CD14-positive monocyte (primary cell): Measurements from ENCODE around the gene CARMIL1. TPM values are rescaled to one million over a fixed set of nuclear protein-coding genes. Genes with fewer than 3 reads are reported as not detected.

Experiments used
- DNase-seq, 3 donors: peaks; one replicate each; pipeline ENCODE4 v3.0.0-alpha.2; 2011 to 2022
- H2AFZ ChIP-seq: 2 replicates; pipeline ENCODE4 v1.6.0; 2012; ENCODE audit warnings: mild to moderate bottlenecking, low read depth, low read length, inconsistent platforms; ENCODE audit not compliant: insufficient read depth, poor library complexity, severe bottlenecking
- H3K27ac ChIP-seq, 2 donors: 1 replicate in 1 of 2; 2 replicates in 1 of 2; pipeline ENCODE4 v1.5.1; 2012 to 2013; ENCODE audit warnings: low read length in 2 of 2, control low read depth in 1 of 2, inconsistent platforms in 1 of 2, low read depth in 1 of 2, mild to moderate bottlenecking in 1 of 2
- H3K27me3 ChIP-seq, 2 donors: one replicate each; pipeline versions ENCODE4 v1.6.0 to v1.6.1; 2011 to 2013; ENCODE audit warnings: low read length in 2 of 2; ENCODE audit not compliant: control insufficient read depth in 2 of 2, insufficient read depth in 2 of 2
- H3K36me3 ChIP-seq, 2 donors: replicated peaks in 1 of 2; 1 replicate in 1 of 2; 2 replicates in 1 of 2; pipeline versions ENCODE4 v1.5.1 to v1.6.1; 2012 to 2013; ENCODE audit warnings: low read length in 2 of 2, control low read depth in 1 of 2, inconsistent platforms in 1 of 2, mild to moderate bottlenecking in 1 of 2; ENCODE audit not compliant: insufficient read depth in 2 of 2, control insufficient read depth in 1 of 2
- H3K4me1 ChIP-seq, 2 donors: 1 replicate in 1 of 2; 2 replicates in 1 of 2; pipeline versions ENCODE4 v1.5.1 to v1.6.1; 2012 to 2013; ENCODE audit warnings: low read length in 2 of 2, control low read depth in 1 of 2, inconsistent platforms in 1 of 2, mild to moderate bottlenecking in 1 of 2, moderate library complexity in 1 of 2; ENCODE audit not compliant: insufficient read depth in 2 of 2, control insufficient read depth in 1 of 2
- H3K4me2 ChIP-seq: replicated peaks from 2 replicates; pipeline ENCODE3; 2012; ENCODE audit warnings: low read length, moderate library complexity, mild to moderate bottlenecking; ENCODE audit not compliant: poor library complexity, severe bottlenecking; ENCODE audit errors: extremely low read depth
- H3K4me3 ChIP-seq, 3 experiments: fragments of 200-600 bp in 1 of 3; sonication (generic) in 1 of 3; replicated peaks in 1 of 3; 1 replicate in 2 of 3; 2 replicates in 1 of 3; pipeline ENCODE4 v1.5.1; 2011 to 2013; ENCODE audit warnings: low read length in 3 of 3, mild to moderate bottlenecking in 3 of 3, control low read depth in 2 of 3, low read depth in 2 of 3, inconsistent platforms in 1 of 3, moderate library complexity in 1 of 3
- H3K79me2 ChIP-seq: 2 replicates; pipeline ENCODE4 v1.6.0; 2012; ENCODE audit warnings: mild to moderate bottlenecking, control low read depth, inconsistent platforms, low read length, moderate library complexity; ENCODE audit not compliant: insufficient read depth
- H3K9ac ChIP-seq: 2 replicates; pipeline ENCODE4 v1.6.0; 2017; ENCODE audit warnings: low read length, mild to moderate bottlenecking; ENCODE audit not compliant: insufficient read depth, poor library complexity, severe bottlenecking
- H3K9me3 ChIP-seq, 2 donors: replicated peaks in 1 of 2; 1 replicate in 1 of 2; 2 replicates in 1 of 2; pipeline versions ENCODE4 v1.5.1 to v1.6.1; 2012 to 2013; ENCODE audit warnings: low read length in 2 of 2, control low read depth in 1 of 2; ENCODE audit not compliant: control insufficient read depth in 1 of 2, insufficient read depth in 1 of 2
- H4K20me1 ChIP-seq: 2 replicates; pipeline ENCODE4 v1.6.0; 2012; ENCODE audit warnings: mild to moderate bottlenecking, low read length, control low read depth, moderate library complexity; ENCODE audit not compliant: insufficient read depth
- H3K27ac Mint-ChIP-seq, 7 donors: one replicate each; pipeline ENCODE4 v1.8.0; 2020; ENCODE audit warnings: mild to moderate bottlenecking in 7 of 7, mixed read lengths in 7 of 7, moderate library complexity in 6 of 7, inconsistent platforms in 2 of 7
- H3K27me3 Mint-ChIP-seq, 3 donors: one replicate each; pipeline ENCODE4 v1.8.0; 2021 to 2022; ENCODE audit warnings: low read depth in 3 of 3, mild to moderate bottlenecking in 3 of 3, mixed read lengths in 3 of 3, moderate library complexity in 3 of 3, inconsistent platforms in 1 of 3
- H3K36me3 Mint-ChIP-seq, 2 donors: one replicate each; pipeline ENCODE4 v1.8.0; 2020; ENCODE audit warnings: mixed read lengths in 2 of 2, inconsistent platforms in 1 of 2, mild to moderate bottlenecking in 1 of 2
- H3K4me1 Mint-ChIP-seq: one replicate; pipeline ENCODE4 v1.8.0; 2020; ENCODE audit warnings: mild to moderate bottlenecking, mixed read lengths
- H3K4me3 Mint-ChIP-seq, 2 donors: one replicate each; pipeline ENCODE4 v1.8.0; 2020; ENCODE audit warnings: mild to moderate bottlenecking in 2 of 2, mixed read lengths in 2 of 2, moderate library complexity in 1 of 2
- H3K9me3 Mint-ChIP-seq, 7 donors: one replicate each; pipeline ENCODE4 v1.8.0; 2020 to 2022; ENCODE audit warnings: mixed read lengths in 7 of 7, mild to moderate bottlenecking in 6 of 7, moderate library complexity in 6 of 7, inconsistent platforms in 2 of 7
- CTCF ChIP-seq: fragments of 200-600 bp; IDR thresholded peaks from one replicate; pipeline ENCODE4 v1.8.0; 2022; ENCODE audit warnings: antibody characterized with exemption, mild to moderate bottlenecking
- WGBS: methylation state at CpG from one replicate; pipeline ENCODE4 v1.1.5; 2013; ENCODE audit warnings: missing lambda C conversion rate; ENCODE audit not compliant: insufficient coverage; 5-methylcytosine and 5-hydroxymethylcytosine counted together
- intact Hi-C, 2 donors: fragments of 100-400 bp; cut with micrococcal nuclease; formaldehyde crosslinking; loops; one replicate each; pipeline versions ENCODE4 v1.15.0 to v1.15.1; 2023
- polyA plus RNA-seq, 3 donors: library from polyadenylated mRNA; depleted of rRNA in 1 of 3; unstranded in 2 of 3; stranded (reverse) in 1 of 3; fragments of 300-500 nt in 2 of 3; fragments of >200 nt in 1 of 3; fragmentation: Illumina TruSeq in 2 of 3; gene quantifications; 1 replicate in 2 of 3; 2 replicates in 1 of 3; pipeline ENCODE4 v1.2.3, GENCODE V29; 2012 to 2021

Gene CARMIL1
- polyA plus RNA-seq, 3 donors: 0.30 to 0.49 (median 0.41) TPM

- Mint-ChIP-seq H3K9me3 (no peaks in the 10 kb centered on the region), H3K27me3 (peaks cover 0 to 6% (median 5%) of the 10 kb centered on the region in 3 donors), H3K4me3 (no peak overlapping the region), H3K36me3 (no peaks in the 10 kb centered on the region), H3K4me1 (peaks cover 14% of the 10 kb centered on the region), H3K27ac (no peak overlapping the region)
- Histone ChIP-seq H3K4me3 (no peak overlapping the region), H3K4me1 (peaks cover 14% of the 10 kb centered on the region in 2 donors), H3K4me2 (no peak overlapping the region), H3K27me3 (no peaks in the 10 kb centered on the region), H3K9me3 (no peaks in the 10 kb centered on the region), H2AFZ (no peak overlapping the region), H4K20me1 (no peaks in the 10 kb centered on the region), H3K27ac (no peak overlapping the region), H3K36me3 (no peaks in the 10 kb centered on the region), H3K9ac (no peak overlapping the region), H3K79me2 (no peaks in the 10 kb centered on the region)
- TF ChIP-seq CTCF: no peak
- DNase-seq: no peak
- WGBS: no CpG with 5 or more reads among the region's 1 CpG
- intact Hi-C loops: no loop called here
Observed at GRCh38 chr6:25623065-25623464, 343.9 kb downstream of the CARMIL1 start.

- H2AFZ ChIP-seq: no peak overlapping the region
- H4K20me1 ChIP-seq: no peaks in the 10 kb centered on the region
- Mint-ChIP-seq H3K27ac (no peak overlapping the region), H3K9me3 (no peaks in the 10 kb centered on the region), H3K36me3 (no peaks in the 10 kb centered on the region), H3K4me3 (no peak overlapping the region), H3K27me3 (peaks cover 0 to 6% (median 5%) of the 10 kb centered on the region in 3 donors), H3K4me1 (peaks cover 6% of the 10 kb centered on the region)
- no peaks in the 10 kb centered on the region for H3K27me3 ChIP-seq
- no peaks in the 10 kb centered on the region for H3K9me3 ChIP-seq
- peaks cover 5 to 6% of the 10 kb centered on the region in 2 donors for H3K4me1 ChIP-seq
- TF ChIP-seq CTCF: no peak
- intact Hi-C loops: no loop called here
- no peaks in the 10 kb centered on the region for H3K36me3 ChIP-seq
- no peak for DNase-seq
- H3K9ac ChIP-seq: no peak overlapping the region
- H3K4me3 ChIP-seq: no peak overlapping the region
- no peak overlapping the region for H3K27ac ChIP-seq
- no peaks in the 10 kb centered on the region for H3K79me2 ChIP-seq
- H3K4me2 ChIP-seq: no peak overlapping the region
- no CpG with 5 or more reads among the region's 1 CpG for WGBS
Observed at GRCh38 chr6:25623879-25624278, 344.7 kb downstream of the CARMIL1 start.
